Subcutaneous adipose tissue (tissue), 4 donors: ENCODE measurements around the gene C3orf20. TPM values are rescaled to one million over a fixed set of nuclear protein-coding genes. Genes with fewer than 3 reads are reported as not detected.

Source experiments
- total RNA-seq, 4 donors: library from RNA; depleted of rRNA; stranded (reverse); fragments of >200 nt; gene quantifications; one replicate each; pipeline ENCODE4 v1.1.0, GENCODE V29; 2016
- TF ChIP-seq, protein P1 (sequence below): fragments of 450-650 bp; IDR thresholded peaks from one replicate; pipeline ENCODE4 v1.5.1; 2016; ENCODE audit warnings: low read depth, mild to moderate bottlenecking, control low read depth, antibody characterized with exemption, moderate library complexity

Gene C3orf20
- total RNA-seq, 4 donors from 2014 or later = 0.16 TPM; not detected in 3

- TF ChIP-seq, protein P1, sequence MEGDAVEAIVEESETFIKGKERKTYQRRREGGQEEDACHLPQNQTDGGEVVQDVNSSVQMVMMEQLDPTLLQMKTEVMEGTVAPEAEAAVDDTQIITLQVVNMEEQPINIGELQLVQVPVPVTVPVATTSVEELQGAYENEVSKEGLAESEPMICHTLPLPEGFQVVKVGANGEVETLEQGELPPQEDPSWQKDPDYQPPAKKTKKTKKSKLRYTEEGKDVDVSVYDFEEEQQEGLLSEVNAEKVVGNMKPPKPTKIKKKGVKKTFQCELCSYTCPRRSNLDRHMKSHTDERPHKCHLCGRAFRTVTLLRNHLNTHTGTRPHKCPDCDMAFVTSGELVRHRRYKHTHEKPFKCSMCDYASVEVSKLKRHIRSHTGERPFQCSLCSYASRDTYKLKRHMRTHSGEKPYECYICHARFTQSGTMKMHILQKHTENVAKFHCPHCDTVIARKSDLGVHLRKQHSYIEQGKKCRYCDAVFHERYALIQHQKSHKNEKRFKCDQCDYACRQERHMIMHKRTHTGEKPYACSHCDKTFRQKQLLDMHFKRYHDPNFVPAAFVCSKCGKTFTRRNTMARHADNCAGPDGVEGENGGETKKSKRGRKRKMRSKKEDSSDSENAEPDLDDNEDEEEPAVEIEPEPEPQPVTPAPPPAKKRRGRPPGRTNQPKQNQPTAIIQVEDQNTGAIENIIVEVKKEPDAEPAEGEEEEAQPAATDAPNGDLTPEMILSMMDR = no peak
These were observed 97.7 kb downstream of the C3orf20 start for GRCh38 chr3:14772533-14773138.

- TF ChIP-seq, protein P1 = no peak
These were observed 98.3 kb downstream of the C3orf20 start for GRCh38 chr3:14773281-14773680.

- TF ChIP-seq, protein P1 = no peak
These were observed 98.8 kb downstream of the C3orf20 start for GRCh38 chr3:14773691-14774128.

GRCh38 chr3:14774431-14774830 is 99.5 kb downstream of the C3orf20 start:
- TF ChIP-seq, protein P1 = no peak

GRCh38 chr3:14775011-14775410 is 100.1 kb downstream of the C3orf20 start:
- TF ChIP-seq, protein P1 = no peak

DNA sequence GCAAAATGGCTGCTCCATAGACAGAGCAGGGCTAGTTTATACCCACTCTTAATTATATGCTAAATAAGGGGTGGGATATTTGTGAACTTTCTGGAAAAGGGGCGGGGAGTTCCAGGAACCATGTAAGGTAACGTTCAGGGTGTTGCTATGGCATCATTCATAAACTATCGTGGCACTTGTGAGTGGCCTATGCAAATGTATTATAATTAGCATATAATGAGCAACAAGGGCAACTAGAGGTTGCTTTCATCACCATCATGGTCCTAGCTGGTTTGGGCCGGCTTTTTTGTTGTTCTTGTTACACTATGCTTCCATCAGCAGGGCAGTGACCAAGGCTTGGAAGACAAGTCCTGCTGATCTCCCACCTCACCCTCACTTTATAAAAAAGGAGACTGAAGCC is 100.6 kb downstream of the C3orf20 start:
- TF ChIP-seq, protein P1 = no peak

DNA sequence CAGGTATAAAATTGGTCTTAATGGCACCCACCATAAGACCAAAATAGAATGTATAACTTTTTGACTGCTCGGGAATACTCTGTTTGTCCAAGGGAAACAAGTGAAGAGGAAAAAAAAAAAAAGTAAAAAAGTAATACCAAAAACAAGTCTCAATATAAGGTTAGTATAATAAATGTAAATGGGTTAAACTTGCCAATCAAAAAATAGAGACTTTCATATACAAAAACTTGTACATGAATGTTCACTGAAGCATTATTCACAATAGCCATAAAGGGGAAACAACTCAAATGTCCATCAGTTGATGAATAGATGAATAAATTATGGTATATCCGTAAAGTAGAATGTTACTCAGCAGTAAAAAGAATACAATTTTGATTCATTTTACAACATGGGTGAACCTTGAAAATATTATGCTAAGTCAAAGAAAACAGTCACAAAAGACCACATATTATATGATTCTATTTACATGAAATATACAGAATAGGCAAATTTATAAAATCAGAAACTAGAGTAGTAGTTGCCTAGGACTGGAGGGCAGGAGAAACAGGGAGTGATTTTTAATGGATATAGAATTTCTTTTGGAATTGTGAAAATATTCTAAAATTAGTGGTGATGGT is 104.2 kb downstream of the C3orf20 start:
- TF ChIP-seq, protein P1 = no peak
